Endothelial cell of umbilical vein (primary cell): ENCODE results near the gene BMPR1A. TPM values are rescaled to one million over a fixed set of nuclear protein-coding genes. Genes with fewer than 3 reads are reported as not detected.

Source experiments
- BruUV-seq: library from RNA; stranded (reverse); fragments of 400-500 nt; replicated peaks from 2 replicates; lab custom pipeline; 2021; lab: Mats Ljungman, UMichigan
- CTCF ChIA-PET: fragments of 300-600, 350-600 bp; sonication (Branson Sonifier 250); formaldehyde crosslinking; loops from one replicate; lab custom pipeline; 2021; ENCODE audit warnings: antibody characterized with exemption, inconsistent platforms; lab: Charles Lee
- POLR2A ChIA-PET: fragments of 300-600, 350-600 bp; sonication (Branson Sonifier 250); formaldehyde crosslinking; loops from one replicate; lab custom pipeline; 2021; ENCODE audit warnings: antibody characterized with exemption, inconsistent platforms; lab: Charles Lee
- DNase-seq: peaks from one replicate; pipeline ENCODE4 v3.0.0-alpha.2; 2011; ENCODE audit warnings: low read depth, low spot score
- FAIRE-seq: peaks from 2 replicates; lab custom pipeline; 2011; peaks lifted over from hg19 to GRCh38; lab: Jason Lieb, UNC
- H2AFZ ChIP-seq: 2 replicates; pipeline ENCODE4 v1.6.0; 2012; ENCODE audit warnings: low read depth, low read length, control low read depth, inconsistent platforms
- H3K27ac ChIP-seq: 2 replicates; pipeline ENCODE4 v1.5.1; 2011; ENCODE audit warnings: low read depth, mild to moderate bottlenecking, control low read depth, low read length, moderate library complexity; ENCODE audit not compliant: insufficient read depth
- H3K27me3 ChIP-seq, 2 experiments: 2 replicates each; pipeline versions ENCODE4 v1.6.0 to v1.6.1; 2011; ENCODE audit warnings: low read length in 2 of 2, mixed read lengths in 1 of 2; ENCODE audit not compliant: control insufficient read depth in 2 of 2, insufficient read depth in 2 of 2
- H3K36me3 ChIP-seq, 2 experiments: 2 replicates in 1 of 2; 3 replicates in 1 of 2; pipeline ENCODE4 v1.5.1; 2011; ENCODE audit warnings: low read length in 2 of 2, mild to moderate bottlenecking in 1 of 2, moderate library complexity in 1 of 2; ENCODE audit not compliant: control insufficient read depth in 2 of 2, insufficient read depth in 2 of 2; ENCODE audit errors: extremely low read depth in 1 of 2
- H3K4me1 ChIP-seq: 3 replicates; pipeline ENCODE4 v1.5.1; 2011; ENCODE audit warnings: mild to moderate bottlenecking, low read length; ENCODE audit not compliant: control insufficient read depth, insufficient read depth; ENCODE audit errors: extremely low read depth
- H3K4me2 ChIP-seq: 2 replicates; pipeline ENCODE4 v1.6.1; 2011; ENCODE audit warnings: low read length, control low read depth, mixed read lengths; ENCODE audit not compliant: insufficient read depth
- H3K4me3 ChIP-seq, 3 experiments: fragments of 200-600 bp in 1 of 3; sonication (generic), shearing (Covaris generic) in 1 of 3; replicated peaks in 1 of 3; 2 replicates each; pipeline ENCODE4 v1.5.1; 2011 to 2016; ENCODE audit warnings: control low read depth in 3 of 3, low read length in 3 of 3, mild to moderate bottlenecking in 2 of 3, inconsistent platforms in 1 of 3, low read depth in 1 of 3, moderate library complexity in 1 of 3; ENCODE audit not compliant: insufficient read depth in 1 of 3
- H3K79me2 ChIP-seq: 2 replicates; pipeline ENCODE4 v1.6.0; 2012; ENCODE audit warnings: low read length, inconsistent platforms; ENCODE audit not compliant: control insufficient read depth, insufficient read depth
- H3K9ac ChIP-seq: replicated peaks from 2 replicates; pipeline ENCODE3; 2011; ENCODE audit warnings: low read length, control low read depth; ENCODE audit not compliant: insufficient read depth; ENCODE audit errors: extremely low read depth
- H3K9me1 ChIP-seq: replicated peaks from 3 replicates; pipeline ENCODE4 v1.6.0; 2011; ENCODE audit warnings: mild to moderate bottlenecking, low read length; ENCODE audit not compliant: control insufficient read depth, insufficient read depth; ENCODE audit errors: extremely low read depth
- H3K9me3 ChIP-seq: replicated peaks from 2 replicates; pipeline ENCODE4 v1.5.1; 2012; ENCODE audit warnings: low read length, inconsistent platforms; ENCODE audit not compliant: control insufficient read depth, insufficient read depth
- H4K20me1 ChIP-seq: replicated peaks from 2 replicates; pipeline ENCODE3; 2011; ENCODE audit warnings: mild to moderate bottlenecking, low read length; ENCODE audit not compliant: control insufficient read depth, insufficient read depth; ENCODE audit errors: extremely low read depth
- EZH2 ChIP-seq: IDR thresholded peaks from 2 replicates; pipeline ENCODE4 v1.6.1; 2012; ENCODE audit warnings: borderline replicate concordance, low read depth, mild to moderate bottlenecking, moderate library complexity, low read length, inconsistent platforms; ENCODE audit not compliant: severe bottlenecking
- FOS ChIP-seq: IDR thresholded peaks from 2 replicates; pipeline ENCODE4 v1.6.1; 2011; ENCODE audit warnings: mild to moderate bottlenecking, low read length, moderate library complexity, borderline replicate concordance; ENCODE audit not compliant: insufficient read depth
- GATA2 ChIP-seq: IDR thresholded peaks from 2 replicates; pipeline ENCODE4 v1.7.0; 2011; ENCODE audit warnings: low read depth, mild to moderate bottlenecking, moderate library complexity, mixed read lengths, low read length; ENCODE audit not compliant: insufficient read length, insufficient read depth
- JUN ChIP-seq: IDR thresholded peaks from 2 replicates; pipeline ENCODE4 v1.6.1; 2011; ENCODE audit warnings: borderline replicate concordance, low read depth; ENCODE audit not compliant: insufficient read length, insufficient read depth
- MYC ChIP-seq: IDR thresholded peaks from one replicate; pipeline ENCODE4 v1.6.1; 2011; ENCODE audit warnings: mild to moderate bottlenecking, low read depth, low read length
- POLR2A ChIP-seq: IDR thresholded peaks from 2 replicates; pipeline ENCODE4 v1.6.1; 2012; ENCODE audit warnings: low read depth, mild to moderate bottlenecking, control low read depth, low read length
- POLR2AphosphoS5 ChIP-seq: IDR thresholded peaks from 2 replicates; pipeline ENCODE4 v1.6.1; 2012; ENCODE audit warnings: low read depth, mild to moderate bottlenecking, control low read depth, low read length, moderate library complexity; ENCODE audit not compliant: insufficient read depth
- dilution Hi-C: fragments of 300-500 bp; cut with MboI; formaldehyde crosslinking; loops from one replicate; pipeline ENCODE4 v1.15.0; 2019; ENCODE audit warnings: low sequenced_read_pairs; ENCODE audit not compliant: extremely low pct_ligation_motif_present
- intact Hi-C: fragments of 100-400 bp; cut with micrococcal nuclease; formaldehyde crosslinking; loops from one replicate; pipeline ENCODE4 v1.10.0; 2022
- polyA plus RNA-seq, 4 experiments: library from polyadenylated mRNA; depleted of rRNA in 3 of 4; stranded (reverse) in 3 of 4; unstranded in 1 of 4; fragments of >200 nt; gene quantifications; 2 replicates each; pipeline versions ENCODE4 v1.2.1 to v1.2.3, GENCODE V29; 2011 to 2012; ENCODE audit warnings: missing spikeins in 1 of 4
- total RNA-seq: library from RNA; stranded (reverse); gene quantifications from 2 replicates; pipeline ENCODE4 v1.2.3, GENCODE V29; 2021
- TF ChIP-seq, protein P1 (sequence below): IDR thresholded peaks from 2 replicates; pipeline ENCODE4 v1.6.1; 2011; ENCODE audit not compliant: insufficient read depth, insufficient read length
- TF ChIP-seq, protein P2 (sequence below), 2 donors: IDR thresholded peaks; 1 replicate in 1 of 2; 2 replicates in 1 of 2; pipeline ENCODE4 v1.5.1; 2011; ENCODE audit warnings: low read length in 2 of 2, mild to moderate bottlenecking in 2 of 2, moderate library complexity in 2 of 2, control low read depth in 1 of 2, inconsistent platforms in 1 of 2, low read depth in 1 of 2; ENCODE audit not compliant: insufficient read depth in 1 of 2; ENCODE audit errors: extremely low read depth in 1 of 2

BMPR1A gene
- total and polyA plus RNA-seq, 2 donors (not counting 3 experiments of a cell fraction or from before 2014, with no cell fraction given) = not detected

DNA sequence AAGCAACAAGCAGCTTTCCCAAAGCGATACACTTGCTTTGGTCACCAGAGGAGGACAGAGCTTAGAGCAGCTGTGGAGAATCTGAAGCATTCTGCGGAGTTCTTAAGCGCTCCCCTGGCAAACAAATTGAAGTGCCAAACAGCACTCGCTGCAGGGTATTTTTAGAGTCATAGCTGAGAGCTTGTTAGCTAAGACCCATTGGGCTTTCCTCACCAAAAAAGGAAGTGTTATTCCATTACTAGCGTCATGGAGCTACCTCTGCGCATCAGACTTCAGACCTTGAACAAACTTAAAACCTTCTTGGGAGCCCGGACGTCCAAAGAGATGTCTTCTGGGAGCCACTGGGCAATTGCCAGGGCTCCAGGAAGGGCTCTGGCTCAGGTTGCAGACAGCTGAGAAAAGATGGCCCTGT, 23.2 kb upstream of the BMPR1A start:
- H3K9me1 ChIP-seq = no peaks in the 10 kb centered on the region
- no peak overlapping the region for H2AFZ ChIP-seq
- H3K27ac ChIP-seq = no peak overlapping the region
- peaks cover 71 to 81% of the 10 kb centered on the region in 2 experiments for H3K27me3 ChIP-seq
- dilution Hi-C loops = no loop called here
- TF ChIP-seq, protein P1, sequence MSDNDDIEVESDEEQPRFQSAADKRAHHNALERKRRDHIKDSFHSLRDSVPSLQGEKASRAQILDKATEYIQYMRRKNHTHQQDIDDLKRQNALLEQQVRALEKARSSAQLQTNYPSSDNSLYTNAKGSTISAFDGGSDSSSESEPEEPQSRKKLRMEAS = no peak
- TF ChIP-seq EZH2 = no peak
- no peak for TF ChIP-seq POLR2A
- no peak for TF ChIP-seq POLR2AphosphoS5
- no peak for TF ChIP-seq GATA2
- DNase-seq (no peak), FAIRE-seq (no peak)
- BruUV-seq = no TSS peak
- H3K4me2 ChIP-seq = no peak overlapping the region
- H3K79me2 ChIP-seq = no peaks in the 10 kb centered on the region
- no peak overlapping the region for H3K4me3 ChIP-seq
- POLR2A ChIA-PET = no interaction called here
- no peaks in the 10 kb centered on the region for H3K4me1 ChIP-seq
- H4K20me1 ChIP-seq = no peaks in the 10 kb centered on the region
- no peaks in the 10 kb centered on the region for H3K36me3 ChIP-seq
- H3K9me3 ChIP-seq = no peaks in the 10 kb centered on the region
- intact Hi-C loops = no loop called here
- H3K9ac ChIP-seq = no peak overlapping the region
- CTCF ChIA-PET = interaction anchor here (0.9 to 2.2 kb wide), 7 partner anchors 8 to 333 kb away, joined by 3 to 7 read pairs (median 3); partner anchors contain the start of gene BMPR1A

DNA sequence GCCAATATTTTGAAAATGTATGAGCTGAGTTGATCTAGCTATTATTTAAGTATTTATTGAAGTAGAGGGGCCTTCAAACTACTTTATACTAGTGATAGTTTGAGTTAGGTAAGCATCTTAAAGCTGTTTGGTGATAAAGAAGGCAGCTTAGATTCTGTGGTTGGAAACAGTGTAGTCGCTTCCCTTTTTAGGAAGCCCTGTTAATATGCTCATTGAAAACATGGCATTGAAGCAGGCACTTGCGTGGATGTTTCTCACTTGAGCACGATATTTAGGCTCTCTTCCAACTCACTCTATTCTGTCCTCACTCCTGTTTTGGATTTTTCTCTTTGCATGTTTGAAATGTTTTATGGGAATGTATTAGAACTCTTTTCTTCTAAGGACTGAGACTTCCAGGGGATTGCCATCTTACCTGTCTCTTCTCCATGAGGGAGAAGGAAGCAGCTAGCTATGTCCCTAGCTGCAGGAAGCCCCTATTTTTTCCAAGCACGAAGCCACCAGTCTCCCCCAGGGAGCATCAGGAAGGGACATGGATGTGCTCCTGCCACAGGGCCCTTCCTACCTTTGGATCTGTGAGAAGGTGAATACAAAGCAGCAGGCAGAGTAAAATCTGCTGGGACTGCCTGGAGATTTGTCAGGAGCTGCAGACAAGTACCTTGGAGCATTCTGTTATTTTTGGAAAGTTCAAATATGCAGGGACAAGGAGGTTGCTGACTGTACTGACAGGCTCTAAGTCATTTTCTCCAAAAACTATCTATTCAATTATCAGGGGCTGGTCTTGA, 22.0 kb upstream of the BMPR1A start:
- no peak for FAIRE-seq

More for the DNA sequence above, 22.0 kb upstream of the BMPR1A start:
- Histone ChIP-seq H3K4me2 (no peak overlapping the region), H3K4me1 (no peaks in the 10 kb centered on the region), H3K4me3 (no peak overlapping the region), H3K27me3 (peaks cover 69 to 84% of the 10 kb centered on the region in 2 experiments), H3K9me1 (no peaks in the 10 kb centered on the region), H3K9ac (no peak overlapping the region), H2AFZ (no peak overlapping the region), H4K20me1 (peaks cover under 1% of the 10 kb centered on the region), H3K27ac (no peak overlapping the region), H3K9me3 (no peaks in the 10 kb centered on the region), H3K79me2 (no peaks in the 10 kb centered on the region), H3K36me3 (no peaks in the 10 kb centered on the region)
- dilution Hi-C loops (no loop called here), intact Hi-C loops (no loop called here)
- no peak for DNase-seq
- no TSS peak for BruUV-seq
- ChIA-PET POLR2A (no interaction called here), CTCF (interaction anchor here (0.5 to 2.2 kb wide), 10 partner anchors 9 to 352 kb away, joined by 3 to 7 read pairs (median 3); partner anchors contain the start of gene BMPR1A)
- TF ChIP-seq, protein P2, sequence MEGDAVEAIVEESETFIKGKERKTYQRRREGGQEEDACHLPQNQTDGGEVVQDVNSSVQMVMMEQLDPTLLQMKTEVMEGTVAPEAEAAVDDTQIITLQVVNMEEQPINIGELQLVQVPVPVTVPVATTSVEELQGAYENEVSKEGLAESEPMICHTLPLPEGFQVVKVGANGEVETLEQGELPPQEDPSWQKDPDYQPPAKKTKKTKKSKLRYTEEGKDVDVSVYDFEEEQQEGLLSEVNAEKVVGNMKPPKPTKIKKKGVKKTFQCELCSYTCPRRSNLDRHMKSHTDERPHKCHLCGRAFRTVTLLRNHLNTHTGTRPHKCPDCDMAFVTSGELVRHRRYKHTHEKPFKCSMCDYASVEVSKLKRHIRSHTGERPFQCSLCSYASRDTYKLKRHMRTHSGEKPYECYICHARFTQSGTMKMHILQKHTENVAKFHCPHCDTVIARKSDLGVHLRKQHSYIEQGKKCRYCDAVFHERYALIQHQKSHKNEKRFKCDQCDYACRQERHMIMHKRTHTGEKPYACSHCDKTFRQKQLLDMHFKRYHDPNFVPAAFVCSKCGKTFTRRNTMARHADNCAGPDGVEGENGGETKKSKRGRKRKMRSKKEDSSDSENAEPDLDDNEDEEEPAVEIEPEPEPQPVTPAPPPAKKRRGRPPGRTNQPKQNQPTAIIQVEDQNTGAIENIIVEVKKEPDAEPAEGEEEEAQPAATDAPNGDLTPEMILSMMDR (IDR thresholded peaks at IDR 0.05; ENCODE audit: extremely low read depth in 1 of 2, insufficient read depth in 1 of 2, low read depth in 1 of 2, low read length in 2 of 2) = no peak
- TF ChIP-seq MYC (no peak), POLR2AphosphoS5 (no peak), JUN (no peak), GATA2 (no peak), POLR2A (no peak), EZH2 (no peak), FOS (no peak)
- TF ChIP-seq, protein P1 = no peak
